Neural cell (in vitro differentiated cells): ENCODE measurements around the gene LYSMD3.

Source experiments
- EP300 ChIP-seq: fragments of 450-650 bp; conservative IDR thresholded peaks from 2 replicates; pipeline ENCODE4 v1.6.1; 2014; ENCODE audit warnings: antibody characterized with exemption, mild to moderate bottlenecking, moderate library complexity; ENCODE audit not compliant: poor library complexity, severe bottlenecking
- EZH2 ChIP-seq: fragments of 200-600, 300-800 bp; shearing (Covaris generic), sonication (generic); IDR thresholded peaks from 2 replicates; pipeline ENCODE4 v1.6.1; 2014; ENCODE audit warnings: antibody characterized with exemption, low read length, borderline replicate concordance, mild to moderate bottlenecking; ENCODE audit not compliant: insufficient read depth, poor library complexity, severe bottlenecking
- MXI1 ChIP-seq: fragments of 450-650 bp; conservative IDR thresholded peaks from 2 replicates; pipeline ENCODE4 v1.6.1; 2014; ENCODE audit warnings: antibody characterized with exemption, mild to moderate bottlenecking; ENCODE audit not compliant: poor library complexity, severe bottlenecking
- POLR2AphosphoS5 ChIP-seq: IDR thresholded peaks from 2 replicates; pipeline ENCODE4 v1.6.1; 2012
- TAF1 ChIP-seq: IDR thresholded peaks from 2 replicates; pipeline ENCODE4 v1.6.1; 2012; ENCODE audit warnings: low read depth
- TF ChIP-seq, protein P1 (sequence below): IDR thresholded peaks from 2 replicates; pipeline ENCODE4 v1.6.1; 2012; ENCODE audit warnings: borderline replicate concordance
- TF ChIP-seq, protein P2 (sequence below): fragments of 450-650 bp; IDR thresholded peaks from 2 replicates; pipeline ENCODE4 v1.5.1; 2014; ENCODE audit warnings: antibody characterized with exemption, mild to moderate bottlenecking, moderate library complexity; ENCODE audit not compliant: poor library complexity, severe bottlenecking

DNA sequence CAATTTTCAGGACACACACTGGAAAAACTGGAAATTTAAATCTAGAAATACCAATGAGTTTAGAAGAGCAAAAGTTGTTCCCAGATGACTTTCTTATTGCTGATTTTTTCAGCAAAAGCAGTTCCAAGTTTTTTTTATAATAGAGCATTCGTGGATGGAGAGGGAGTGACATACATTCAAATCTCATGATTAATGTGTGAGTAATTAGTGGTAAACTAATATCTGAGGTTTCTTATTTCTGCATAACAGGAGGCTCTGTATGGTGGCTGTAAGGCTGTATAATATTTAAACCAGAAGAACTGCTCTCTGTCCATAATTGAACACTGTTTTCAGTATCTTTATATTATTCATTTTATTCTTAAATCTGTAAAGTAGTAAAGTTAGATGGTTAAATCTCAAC is 25.8 kb downstream of the LYSMD3 start:
- TF ChIP-seq, protein P1, sequence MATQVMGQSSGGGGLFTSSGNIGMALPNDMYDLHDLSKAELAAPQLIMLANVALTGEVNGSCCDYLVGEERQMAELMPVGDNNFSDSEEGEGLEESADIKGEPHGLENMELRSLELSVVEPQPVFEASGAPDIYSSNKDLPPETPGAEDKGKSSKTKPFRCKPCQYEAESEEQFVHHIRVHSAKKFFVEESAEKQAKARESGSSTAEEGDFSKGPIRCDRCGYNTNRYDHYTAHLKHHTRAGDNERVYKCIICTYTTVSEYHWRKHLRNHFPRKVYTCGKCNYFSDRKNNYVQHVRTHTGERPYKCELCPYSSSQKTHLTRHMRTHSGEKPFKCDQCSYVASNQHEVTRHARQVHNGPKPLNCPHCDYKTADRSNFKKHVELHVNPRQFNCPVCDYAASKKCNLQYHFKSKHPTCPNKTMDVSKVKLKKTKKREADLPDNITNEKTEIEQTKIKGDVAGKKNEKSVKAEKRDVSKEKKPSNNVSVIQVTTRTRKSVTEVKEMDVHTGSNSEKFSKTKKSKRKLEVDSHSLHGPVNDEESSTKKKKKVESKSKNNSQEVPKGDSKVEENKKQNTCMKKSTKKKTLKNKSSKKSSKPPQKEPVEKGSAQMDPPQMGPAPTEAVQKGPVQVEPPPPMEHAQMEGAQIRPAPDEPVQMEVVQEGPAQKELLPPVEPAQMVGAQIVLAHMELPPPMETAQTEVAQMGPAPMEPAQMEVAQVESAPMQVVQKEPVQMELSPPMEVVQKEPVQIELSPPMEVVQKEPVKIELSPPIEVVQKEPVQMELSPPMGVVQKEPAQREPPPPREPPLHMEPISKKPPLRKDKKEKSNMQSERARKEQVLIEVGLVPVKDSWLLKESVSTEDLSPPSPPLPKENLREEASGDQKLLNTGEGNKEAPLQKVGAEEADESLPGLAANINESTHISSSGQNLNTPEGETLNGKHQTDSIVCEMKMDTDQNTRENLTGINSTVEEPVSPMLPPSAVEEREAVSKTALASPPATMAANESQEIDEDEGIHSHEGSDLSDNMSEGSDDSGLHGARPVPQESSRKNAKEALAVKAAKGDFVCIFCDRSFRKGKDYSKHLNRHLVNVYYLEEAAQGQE: no peak
- TF ChIP-seq, protein P2, sequence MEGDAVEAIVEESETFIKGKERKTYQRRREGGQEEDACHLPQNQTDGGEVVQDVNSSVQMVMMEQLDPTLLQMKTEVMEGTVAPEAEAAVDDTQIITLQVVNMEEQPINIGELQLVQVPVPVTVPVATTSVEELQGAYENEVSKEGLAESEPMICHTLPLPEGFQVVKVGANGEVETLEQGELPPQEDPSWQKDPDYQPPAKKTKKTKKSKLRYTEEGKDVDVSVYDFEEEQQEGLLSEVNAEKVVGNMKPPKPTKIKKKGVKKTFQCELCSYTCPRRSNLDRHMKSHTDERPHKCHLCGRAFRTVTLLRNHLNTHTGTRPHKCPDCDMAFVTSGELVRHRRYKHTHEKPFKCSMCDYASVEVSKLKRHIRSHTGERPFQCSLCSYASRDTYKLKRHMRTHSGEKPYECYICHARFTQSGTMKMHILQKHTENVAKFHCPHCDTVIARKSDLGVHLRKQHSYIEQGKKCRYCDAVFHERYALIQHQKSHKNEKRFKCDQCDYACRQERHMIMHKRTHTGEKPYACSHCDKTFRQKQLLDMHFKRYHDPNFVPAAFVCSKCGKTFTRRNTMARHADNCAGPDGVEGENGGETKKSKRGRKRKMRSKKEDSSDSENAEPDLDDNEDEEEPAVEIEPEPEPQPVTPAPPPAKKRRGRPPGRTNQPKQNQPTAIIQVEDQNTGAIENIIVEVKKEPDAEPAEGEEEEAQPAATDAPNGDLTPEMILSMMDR: no peak
- TF ChIP-seq EP300 (no peak), EZH2 (no peak), POLR2AphosphoS5 (no peak), TAF1 (no peak), MXI1 (no peak)
